GM12875 (cell line): ENCODE data around the gene TENM3.

ENCODE experiments used
- H3K4me3 ChIP-seq: one replicate; pipeline ENCODE4 v1.5.1; 2011; ENCODE audit warnings: low read depth, low read length, control low read depth
- CTCF ChIP-seq: IDR thresholded peaks from 2 replicates; pipeline ENCODE4 v1.5.1; 2011; ENCODE audit warnings: low read depth, mild to moderate bottlenecking, control low read depth, inconsistent platforms, low read length, moderate library complexity, borderline replicate concordance; ENCODE audit not compliant: insufficient read depth

Gene TENM3

GRCh38 chr4:182435401-182435800, 192.2 kb downstream of the TENM3 start:
- TF ChIP-seq CTCF: no peak
- no peak overlapping the region for H3K4me3 ChIP-seq

- no peak for TF ChIP-seq CTCF
- no peak overlapping the region for H3K4me3 ChIP-seq
Observed at GRCh38 chr4:182443070-182443469, 199.9 kb downstream of the TENM3 start.

GRCh38 chr4:182447767-182448280, 204.6 kb downstream of the TENM3 start:
- TF ChIP-seq CTCF: no peak
- H3K4me3 ChIP-seq: no peak overlapping the region

GRCh38 chr4:182448281-182449151, 205.3 kb downstream of the TENM3 start:
- TF ChIP-seq CTCF: no peak
- no peak overlapping the region for H3K4me3 ChIP-seq

GRCh38 chr4:182449186-182449929, 206.2 kb downstream of the TENM3 start:
- no peak for TF ChIP-seq CTCF
- H3K4me3 ChIP-seq: no peak overlapping the region

GRCh38 chr4:182449930-182450439, 206.8 kb downstream of the TENM3 start:
- TF ChIP-seq CTCF: no peak
- H3K4me3 ChIP-seq: no peak overlapping the region

- TF ChIP-seq CTCF: no peak
- no peak overlapping the region for H3K4me3 ChIP-seq
Observed at GRCh38 chr4:182451441-182451840, 208.2 kb downstream of the TENM3 start.
